Measurements from ENCODE around the gene RPL26. TPM values are rescaled to one million over a fixed set of nuclear protein-coding genes. Genes with fewer than 3 reads are reported as not detected.

Gene RPL26
- total RNA-seq, 1 experiment from 2014 or later = 1,369 TPM

DNA sequence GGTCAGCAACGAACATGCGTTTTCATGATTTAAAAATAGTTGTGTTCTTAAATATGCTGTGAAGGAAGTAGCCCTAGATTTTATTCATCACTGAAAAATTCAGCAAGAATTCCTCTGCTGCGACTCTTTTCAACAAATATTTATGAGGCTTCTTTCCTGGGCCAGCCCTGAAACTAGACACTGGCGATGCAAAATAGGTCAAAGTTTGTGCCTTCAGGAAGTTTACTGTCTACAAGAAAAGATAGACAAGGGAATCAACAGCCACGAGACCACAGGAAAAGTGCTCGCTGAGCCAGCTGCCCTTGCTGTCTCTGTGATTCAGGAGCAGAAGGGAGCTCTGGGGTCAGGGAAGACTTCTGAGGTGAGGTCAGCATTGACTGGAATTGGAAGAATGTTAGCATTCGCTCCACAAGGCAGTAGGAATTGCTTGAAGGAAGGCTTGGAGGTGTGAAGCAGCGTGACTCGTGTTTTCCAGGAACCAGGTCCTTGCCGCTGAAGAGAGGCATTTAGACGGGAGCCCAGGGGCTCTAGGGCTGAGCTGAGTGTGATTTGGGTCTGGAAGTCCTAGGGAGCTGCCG is 1.9 kb upstream of the RPL26 start:
- Histone ChIP-seq H3K27me3 (ENCODE audit: low read length) (no peaks in the 10 kb centered on the region), H3K27ac (ENCODE audit: low read length) (peak overlapping the region; percentile 67), H2AFZ (ENCODE audit: low read length) (0 out of 2 replicates have a peak overlapping the region, but pooled peaks have one; percentile 1), H3K4me3 (ENCODE audit: low read length) (peak overlapping the region; percentile 96), H3K4me2 (ENCODE audit: low read length) (peak overlapping the region; percentile 99), H4K20me1 (ENCODE audit: low read length) (peaks cover 23% of the 10 kb centered on the region), H3K36me3 (ENCODE audit: low read depth, low read length) (peaks cover 26% of the 10 kb centered on the region), H3K79me2 (ENCODE audit: low read length) (peaks cover 39% of the 10 kb centered on the region), H3K9me2 (replicated peaks; ENCODE audit: low read length) (no peaks in the 10 kb centered on the region), H3K9ac (ENCODE audit: low read length) (peak overlapping the region; percentile 98; the same call in 1 of the 2 replicates), H3K9me3 (ENCODE audit: low read length) (no peaks in the 10 kb centered on the region), H3F3A (ENCODE audit: low read length, unreplicated experiment) (no peaks in the 10 kb centered on the region), H3K4me1 (ENCODE audit: insufficient read depth, low read length) (peaks cover 27% of the 10 kb centered on the region)
- DNase-seq (peak; percentile 73), ATAC-seq (peak; percentile 11)
- TF ChIP-seq EZH2 (IDR thresholded peaks at IDR 0.05; ENCODE audit: low read length, unreplicated experiment) (no peak), CTCF (conservative IDR thresholded peaks at IDR 0.05; ENCODE audit: low read depth, low read length) (no peak), EZH2phosphoT487 (IDR thresholded peaks at IDR 0.05; ENCODE audit: borderline replicate concordance, low read length) (no peak)
- no TSS peak for BruUV-seq (replicated peaks)
- intact Hi-C loops (cut with micrococcal nuclease) = no loop called here
- ChIA-PET CTCF (no interaction called here), POLR2A (ENCODE audit: unreplicated experiment) (no interaction called here)

DNA sequence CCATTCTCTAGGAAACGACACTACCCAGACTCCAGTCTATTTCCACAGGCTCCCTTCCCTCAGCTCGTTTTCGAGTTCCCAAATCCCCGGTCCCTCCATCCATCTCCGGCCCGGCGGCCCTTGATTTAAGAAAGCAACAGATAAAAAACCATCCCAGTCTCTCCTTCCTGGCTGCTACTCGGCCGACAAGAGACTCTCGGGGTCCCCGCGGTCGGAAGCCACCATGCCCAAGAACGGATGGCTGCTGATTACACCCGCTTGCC is 182 bp downstream of the RPL26 start:
- Histone ChIP-seq H4K20me1 (ENCODE audit: low read length) (peaks cover 23% of the 10 kb centered on the region), H3K4me2 (ENCODE audit: low read length) (peak overlapping the region; percentile 99), H3K27ac (ENCODE audit: low read length) (peak overlapping the region; percentile 39), H3K9me3 (ENCODE audit: low read length) (no peaks in the 10 kb centered on the region), H3K9me2 (replicated peaks; ENCODE audit: low read length) (no peaks in the 10 kb centered on the region), H3K4me1 (ENCODE audit: insufficient read depth, low read length) (peaks cover 27% of the 10 kb centered on the region), H2AFZ (ENCODE audit: low read length) (peak overlapping the region; percentile 55), H3K27me3 (ENCODE audit: low read length) (no peaks in the 10 kb centered on the region), H3K4me3 (ENCODE audit: low read length) (peak overlapping the region; percentile 96), H3F3A (ENCODE audit: low read length, unreplicated experiment) (no peaks in the 10 kb centered on the region), H3K36me3 (ENCODE audit: low read depth, low read length) (peaks cover 42% of the 10 kb centered on the region), H3K9ac (ENCODE audit: low read length) (peak overlapping the region; percentile 98), H3K79me2 (ENCODE audit: low read length) (peaks cover 47% of the 10 kb centered on the region)
- no peak for TF ChIP-seq CTCF (conservative IDR thresholded peaks at IDR 0.05; ENCODE audit: low read depth, low read length)
- TF ChIP-seq EZH2phosphoT487 (IDR thresholded peaks at IDR 0.05; ENCODE audit: borderline replicate concordance, low read length) = no peak
- no peak for TF ChIP-seq EZH2 (IDR thresholded peaks at IDR 0.05; ENCODE audit: low read length, unreplicated experiment)
- intact Hi-C loops (cut with micrococcal nuclease) = loop anchor here (1.0 kb wide), 1 partner anchor 53 kb away; no protein-coding TSS in a partner anchor
- no peak for ATAC-seq
- CTCF ChIA-PET = no interaction called here
- POLR2A ChIA-PET (ENCODE audit: unreplicated experiment) = interaction anchor here (0.7 kb wide), 1 partner anchor 87 kb away, joined by 4 read pairs; no protein-coding TSS in a partner anchor
- BruUV-seq (replicated peaks) = no TSS peak
- no peak for DNase-seq

All from PC-3 (cell line).